CD1c-positive myeloid dendritic cell (primary cell): ENCODE measurements around the gene TDRD9.
A peak's percentile ranks its signal among the peaks of the same experiment; 100 is the strongest.
"Not testable (repeated sequence)": the region's sequence is repeated elsewhere in the genome, so short reads cannot be mapped to it uniquely, and the experiment has no call there.

Experiments
- DNase-seq: peaks from one replicate; pipeline ENCODE4 v3.0.0-alpha.2; 2016; ENCODE audit errors: extremely low spot score

The TDRD9 gene

DNA sequence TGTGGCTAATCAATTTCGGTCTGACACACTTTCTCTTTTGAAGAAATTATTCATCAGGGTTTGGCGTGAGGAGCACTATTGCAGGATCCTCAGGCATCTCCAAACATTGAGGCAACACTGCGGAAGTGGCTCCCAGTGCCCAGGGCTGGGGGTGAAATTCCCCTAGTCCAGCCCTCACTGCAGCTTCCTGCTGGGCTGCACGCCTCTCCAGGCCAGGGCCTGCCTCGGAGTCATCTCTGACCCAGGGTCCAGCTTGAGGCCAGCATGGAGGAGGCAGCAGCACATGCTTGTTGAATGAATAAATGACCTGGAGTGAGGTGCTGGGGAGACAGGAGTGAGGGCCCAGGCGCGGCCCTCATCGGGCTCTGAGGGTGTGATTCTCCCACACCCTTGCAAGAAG is 36.0 kb upstream of the TDRD9 start:
- DNase-seq, result no peak

- DNase-seq, result no peak
These were observed 34.1 kb upstream of the TDRD9 start for GRCh38 chr14:103894034-103894722.

GRCh38 chr14:103894723-103895059 is 33.6 kb upstream of the TDRD9 start:
- DNase-seq, result no peak

DNA sequence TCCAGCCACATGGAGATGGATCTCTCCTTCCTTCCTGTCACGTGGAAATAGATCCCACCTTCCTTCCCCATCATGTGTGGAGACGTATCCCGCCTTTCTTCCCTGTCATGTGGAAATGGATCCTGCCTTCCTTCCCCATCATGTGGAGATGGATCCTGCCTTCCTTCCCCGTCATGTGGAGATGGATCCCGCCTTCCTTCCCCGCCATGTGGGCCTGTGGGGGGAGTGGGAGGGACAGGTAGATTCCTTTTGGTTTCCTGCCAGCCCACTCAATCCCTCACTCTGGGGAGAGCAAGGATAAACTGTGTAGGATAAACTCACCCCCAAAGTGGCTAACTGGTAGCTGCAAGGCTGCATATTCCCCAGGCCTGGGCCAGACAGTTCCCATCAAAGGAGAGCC is 31.7 kb upstream of the TDRD9 start:
- no peak for DNase-seq

DNA sequence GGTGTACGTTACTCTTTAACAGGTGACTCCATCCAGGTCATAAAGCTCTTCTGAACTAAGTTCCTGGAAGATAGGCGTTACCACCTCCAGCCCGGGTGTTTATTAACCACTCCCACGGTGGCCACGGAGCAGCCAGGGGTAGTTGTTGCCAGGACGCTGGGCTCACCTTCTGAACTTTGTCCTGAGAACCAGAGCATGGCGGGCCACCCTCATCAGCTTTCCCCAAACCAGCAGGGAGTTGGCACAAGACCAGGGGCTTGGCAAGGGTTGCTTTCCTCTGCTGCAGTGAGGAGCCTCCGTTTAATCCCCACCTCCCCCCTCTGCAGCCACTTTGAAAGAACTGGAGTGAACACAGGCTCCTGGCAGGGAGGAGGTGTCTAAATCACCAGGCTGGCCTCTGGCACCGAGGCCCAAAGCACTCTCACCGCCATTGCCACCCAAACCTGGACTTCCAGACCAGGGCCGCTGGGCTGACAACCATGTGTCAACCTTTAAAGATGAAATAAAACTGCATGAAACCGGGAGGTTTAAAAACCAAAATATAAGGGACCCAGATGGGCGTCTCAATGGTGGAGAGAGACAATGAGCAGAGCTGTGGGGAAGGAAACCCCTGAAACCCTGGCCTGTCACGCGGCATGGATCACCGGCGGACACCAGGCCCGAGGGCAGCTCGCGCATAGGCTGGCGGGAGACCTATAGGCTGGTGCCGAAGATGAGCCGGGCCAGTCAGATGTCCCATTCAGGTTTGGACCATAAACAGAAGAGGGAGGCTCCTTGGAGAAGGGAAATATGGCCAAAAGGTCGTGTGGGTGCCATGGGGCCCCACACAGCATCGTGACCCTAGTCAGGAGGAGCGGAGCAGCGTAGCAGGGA is 30.9 kb upstream of the TDRD9 start:
- DNase-seq, result no peak

DNA sequence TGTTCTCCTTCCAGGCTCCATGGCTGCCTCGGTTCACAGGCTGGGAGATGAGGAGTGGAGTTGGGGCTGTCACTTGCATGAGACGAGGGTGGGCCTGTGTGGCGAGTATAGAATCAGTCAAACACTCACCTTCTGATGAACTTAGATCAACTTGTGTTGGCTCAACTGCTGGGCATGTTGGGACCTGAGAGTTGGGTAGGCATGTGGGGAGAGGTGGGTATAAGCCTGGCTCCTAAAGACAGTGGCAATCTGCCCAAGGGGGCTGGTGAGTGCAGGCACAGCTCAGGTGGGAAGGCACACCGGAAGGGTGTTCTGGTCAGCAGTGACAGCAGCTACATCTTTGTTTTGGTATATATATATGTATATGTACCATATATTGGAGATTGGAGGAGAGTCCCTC is 30.1 kb upstream of the TDRD9 start:
- no peak for DNase-seq

DNA sequence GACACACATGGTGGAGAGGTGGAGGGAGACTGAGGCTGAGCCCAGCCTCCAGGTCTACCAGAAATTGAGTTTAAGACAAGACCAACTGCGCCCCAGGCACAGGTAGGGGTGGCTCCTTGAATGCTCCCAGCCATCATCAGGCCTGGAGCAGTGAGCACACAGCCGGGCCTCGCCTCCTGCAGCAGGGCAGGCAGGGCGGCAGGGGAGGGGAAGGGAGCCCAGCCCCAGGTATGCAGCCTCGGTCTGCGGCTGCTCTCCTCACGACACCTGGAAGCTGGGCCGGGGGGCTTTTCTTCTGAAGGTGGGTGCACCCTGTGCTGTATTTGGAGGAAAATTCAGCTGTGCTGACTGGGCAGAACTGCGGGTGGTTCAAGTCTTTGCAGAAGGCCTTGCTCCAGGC is 29.5 kb upstream of the TDRD9 start:
- no peak for DNase-seq

DNA sequence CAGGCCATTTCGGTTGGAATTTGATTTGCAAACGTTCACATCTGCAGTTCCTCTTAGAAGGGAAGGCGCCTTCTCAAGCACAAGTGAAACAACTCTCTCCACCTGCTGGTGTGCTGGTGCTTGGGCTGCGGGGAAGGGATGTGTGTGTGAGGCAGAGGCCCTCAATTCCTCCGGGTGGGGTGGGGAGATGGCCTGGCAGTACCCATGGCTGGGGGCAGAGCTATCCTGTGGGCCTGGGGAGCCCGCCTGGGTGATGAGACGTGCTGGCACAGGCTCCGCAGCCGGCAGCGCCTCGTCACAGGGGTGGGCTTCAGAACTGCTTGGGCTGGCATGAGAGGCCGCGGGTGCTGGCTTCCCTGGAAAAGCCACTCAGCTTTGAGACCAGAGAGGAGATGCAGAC is 28.9 kb upstream of the TDRD9 start:
- DNase-seq, result peak; percentile 17

DNA sequence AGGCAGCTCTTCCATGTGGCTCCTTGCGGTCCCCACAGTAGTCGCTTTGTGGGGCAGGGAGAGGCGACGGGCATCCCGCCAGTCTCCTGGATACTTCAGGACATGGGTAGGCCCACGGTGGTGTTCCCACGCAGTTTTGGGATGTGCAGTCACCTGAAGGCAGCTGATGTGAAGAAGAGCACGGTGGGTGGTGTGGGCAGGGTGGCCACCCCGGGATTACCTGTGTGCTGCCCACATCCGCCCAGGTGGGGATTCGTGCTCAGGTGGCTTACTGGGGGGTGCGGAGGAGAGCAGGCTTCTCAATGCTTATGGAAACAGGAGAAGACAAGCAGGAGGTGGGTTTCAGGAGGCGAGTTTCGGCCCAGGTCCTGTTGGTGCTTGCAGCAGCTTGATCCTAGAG is 28.4 kb upstream of the TDRD9 start:
- DNase-seq, result no peak

DNA sequence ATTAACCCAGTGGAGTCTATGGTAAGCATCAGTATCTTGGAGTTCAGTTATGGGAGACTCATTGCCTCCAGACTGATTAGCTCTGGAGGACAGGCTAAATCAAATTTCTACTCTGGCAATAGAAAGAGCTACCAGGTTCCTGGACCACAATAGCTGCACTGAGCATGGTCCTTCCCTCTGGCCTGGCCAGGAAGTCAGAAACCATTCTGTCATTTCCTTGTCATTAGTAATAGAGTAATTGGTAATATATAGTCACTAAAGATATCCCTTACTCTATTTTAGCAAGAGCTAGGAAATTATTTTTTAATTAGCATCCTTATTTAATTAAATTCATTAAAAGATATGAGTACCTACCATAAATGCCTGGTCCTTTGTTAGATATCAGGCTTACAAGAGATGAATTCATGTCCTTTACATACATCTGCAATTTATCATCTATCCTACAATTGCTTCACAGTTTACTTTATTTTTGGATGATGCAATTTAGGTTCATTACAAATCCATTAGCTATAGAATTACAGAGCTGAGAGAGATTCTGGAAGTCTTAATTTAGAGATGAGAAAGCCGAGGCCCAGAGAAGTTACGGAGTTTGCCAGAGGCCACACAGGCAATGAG is 23.7 kb upstream of the TDRD9 start:
- no peak for DNase-seq

DNA sequence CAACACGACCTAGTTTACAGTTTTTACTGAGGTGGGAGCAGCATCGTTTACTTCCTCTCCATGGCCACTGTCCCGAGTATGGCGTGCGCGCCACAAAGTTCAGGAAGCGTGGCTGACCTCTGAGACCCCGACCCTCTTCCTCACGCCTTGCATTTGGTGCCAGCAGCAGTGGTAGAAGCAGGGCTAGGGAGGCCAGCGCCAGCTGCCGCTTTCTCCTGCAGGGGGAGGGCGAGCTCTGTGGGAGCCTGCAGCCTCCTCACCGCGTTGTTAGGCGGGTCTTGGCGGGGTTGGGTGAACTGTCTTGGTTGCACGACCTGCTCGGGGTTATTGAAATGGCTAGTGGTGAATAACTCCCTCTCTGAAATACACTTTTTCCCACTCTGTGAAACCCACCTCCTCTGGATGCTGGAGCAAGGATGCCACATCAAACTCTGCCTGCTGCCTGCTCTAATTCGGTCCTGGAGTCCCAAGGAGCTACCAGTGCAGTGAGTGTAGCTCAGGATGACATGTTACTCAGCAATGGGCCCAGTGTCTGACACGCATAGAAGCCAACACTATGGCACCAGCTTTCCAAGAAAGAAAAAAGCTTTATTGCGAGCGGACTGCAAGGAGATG is 22.3 kb upstream of the TDRD9 start:
- DNase-seq, result peak; percentile 24

- no peak for DNase-seq
These were observed 19.7 kb upstream of the TDRD9 start for GRCh38 chr14:103908580-103908979.

DNA sequence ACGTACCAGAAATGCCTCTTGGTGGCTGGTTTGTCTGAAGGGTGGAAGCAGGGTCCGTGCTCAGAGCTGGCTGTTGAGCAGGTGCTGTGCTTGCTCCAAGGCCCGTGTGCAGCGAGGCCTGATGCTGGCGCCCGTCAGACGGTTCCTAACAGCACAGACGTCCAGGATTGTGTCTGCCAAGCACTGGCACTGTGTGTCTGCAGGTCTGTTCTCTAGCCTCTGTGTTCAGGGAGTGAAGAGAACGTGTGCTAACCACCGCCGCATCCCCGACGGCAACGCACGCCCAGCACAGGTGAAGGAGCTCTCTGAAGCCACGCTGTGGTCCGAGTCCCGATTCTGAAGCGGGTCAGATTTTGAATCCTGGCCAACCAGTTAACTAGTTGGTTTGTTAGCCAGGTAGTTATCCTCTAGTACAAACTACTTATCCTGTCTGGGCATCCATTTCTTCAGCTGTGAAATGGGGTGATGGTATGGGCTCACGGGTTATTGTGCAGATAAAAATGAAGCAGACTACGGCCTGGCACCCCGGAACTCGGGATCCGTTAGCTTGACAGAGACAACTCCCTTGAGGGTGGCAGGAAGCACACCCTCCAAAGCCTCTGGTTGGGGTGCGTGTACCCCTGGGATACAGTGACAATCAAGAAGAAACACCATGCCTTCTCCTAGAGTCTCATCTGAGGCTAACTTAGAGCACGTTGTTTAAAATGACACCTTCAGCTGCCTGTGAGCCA is 18.6 kb upstream of the TDRD9 start:
- no peak for DNase-seq

- peak; percentile 89 for DNase-seq
These were observed 17.9 kb upstream of the TDRD9 start for GRCh38 chr14:103910262-103910935.

DNA sequence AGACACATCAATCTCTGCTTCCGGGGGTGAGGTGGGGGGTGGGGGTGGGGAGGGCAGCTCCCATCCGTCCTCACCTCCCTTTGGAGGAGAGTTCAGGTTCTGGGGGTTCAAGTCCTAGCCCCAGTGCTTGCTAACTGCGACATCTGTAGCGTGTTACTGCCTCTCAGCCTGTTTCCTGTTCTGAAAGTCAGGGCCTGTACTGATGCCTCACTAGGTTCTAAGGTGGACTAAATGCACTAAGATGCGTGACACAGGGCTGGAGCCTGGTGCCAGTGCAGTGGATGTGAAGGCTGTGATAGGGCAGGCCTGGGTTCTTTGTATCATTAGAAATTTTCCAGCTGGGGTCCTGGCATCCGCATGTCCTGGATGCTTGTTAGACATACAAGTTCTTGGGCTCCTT is 17.3 kb upstream of the TDRD9 start:
- no peak for DNase-seq

DNA sequence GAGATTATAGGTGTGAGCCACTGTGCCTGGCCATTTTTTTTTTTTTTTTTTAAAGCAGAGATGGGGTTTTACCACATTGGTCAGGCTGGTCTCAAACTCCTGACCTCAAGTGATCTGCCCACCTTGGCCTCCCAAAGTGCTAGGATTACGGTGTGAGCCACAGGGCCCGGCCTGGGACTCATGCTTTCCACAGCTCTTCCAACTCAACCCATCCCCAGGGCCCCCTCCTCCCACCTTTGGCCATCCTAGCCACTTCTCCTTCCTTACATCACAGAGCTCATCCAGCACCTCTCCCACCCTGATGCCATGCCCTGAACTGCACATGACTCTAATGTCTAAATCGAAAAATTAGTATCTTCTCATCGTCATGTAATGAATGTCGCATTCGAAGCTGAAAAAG is 12.6 kb upstream of the TDRD9 start:
- DNase-seq, result no peak

DNA sequence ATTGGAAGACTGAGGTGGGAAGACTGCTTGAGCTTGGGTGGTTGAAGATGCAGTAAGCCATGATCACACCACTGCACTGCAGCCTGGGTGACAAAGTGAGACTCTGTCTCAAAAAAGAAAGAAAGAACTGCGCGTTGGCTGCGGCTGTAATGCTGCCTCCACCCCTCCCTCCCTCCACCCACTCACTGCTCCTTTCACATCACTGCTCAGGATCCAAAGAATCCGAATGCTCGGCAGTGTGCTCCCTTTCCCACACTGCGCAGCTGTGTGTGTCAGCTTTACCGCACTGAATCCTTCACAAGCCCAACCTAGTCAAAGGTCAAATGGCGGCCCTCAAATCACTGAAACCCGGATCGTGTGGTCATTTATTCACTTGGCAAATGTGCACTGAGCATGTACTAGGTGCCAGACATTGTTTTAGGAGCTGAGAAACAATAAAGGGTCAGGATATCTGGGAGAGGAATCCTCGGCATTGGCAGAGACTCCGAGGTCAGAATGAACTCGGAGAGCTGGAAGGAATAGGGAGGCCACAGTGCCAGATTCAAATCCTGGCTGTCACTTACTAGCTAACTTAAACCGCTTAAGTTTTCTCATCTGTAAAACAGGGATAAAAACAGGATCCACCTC is 11.5 kb upstream of the TDRD9 start:
- no peak for DNase-seq

GRCh38 chr14:103920981-103921854 is 7.0 kb upstream of the TDRD9 start:
- DNase-seq, result peak; percentile 97

DNA sequence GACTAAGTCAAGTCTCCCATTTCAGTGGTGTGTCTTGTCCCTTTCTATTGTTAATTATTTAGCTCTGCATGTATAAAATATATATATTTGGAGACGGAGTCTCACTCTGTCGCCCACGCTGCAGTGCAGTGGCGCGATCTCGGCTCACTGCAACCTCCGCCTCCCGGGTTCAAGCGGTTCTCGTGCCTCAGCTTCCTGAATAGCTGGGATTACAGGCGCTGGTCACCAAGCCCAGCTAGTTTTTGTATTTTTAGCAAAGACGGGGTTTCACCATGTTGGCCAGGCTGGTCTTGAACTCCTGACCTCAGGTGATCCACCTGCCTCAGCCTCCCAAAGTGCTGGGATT is 6.4 kb upstream of the TDRD9 start:
- not testable (repeated sequence) for DNase-seq

- no peak for DNase-seq
These were observed 4.4 kb upstream of the TDRD9 start for GRCh38 chr14:103923863-103924262.
